Hematopoietic multipotent progenitor cell (in vitro differentiated cells): ENCODE measurements around the gene STK10. TPM values are rescaled to one million over a fixed set of nuclear protein-coding genes. Genes with fewer than 3 reads are reported as not detected.
"Not testable (repeated sequence)": the region's sequence is repeated elsewhere in the genome, so short reads cannot be mapped to it uniquely, and the experiment has no call there.

ENCODE experiments used
- DNase-seq, 3 donors: peaks; one replicate each; pipeline ENCODE4 v3.0.0-alpha.2; 2011 to 2015; ENCODE audit warnings: low read depth in 2 of 3, low spot score in 2 of 3
- total RNA-seq: library from RNA; depleted of rRNA; stranded (reverse); fragments of >200 nt; gene quantifications from one replicate; pipeline ENCODE4 v1.2.3, GENCODE V29; 2012

Gene STK10
- total RNA-seq, 1 donor = 85.1 TPM

DNA sequence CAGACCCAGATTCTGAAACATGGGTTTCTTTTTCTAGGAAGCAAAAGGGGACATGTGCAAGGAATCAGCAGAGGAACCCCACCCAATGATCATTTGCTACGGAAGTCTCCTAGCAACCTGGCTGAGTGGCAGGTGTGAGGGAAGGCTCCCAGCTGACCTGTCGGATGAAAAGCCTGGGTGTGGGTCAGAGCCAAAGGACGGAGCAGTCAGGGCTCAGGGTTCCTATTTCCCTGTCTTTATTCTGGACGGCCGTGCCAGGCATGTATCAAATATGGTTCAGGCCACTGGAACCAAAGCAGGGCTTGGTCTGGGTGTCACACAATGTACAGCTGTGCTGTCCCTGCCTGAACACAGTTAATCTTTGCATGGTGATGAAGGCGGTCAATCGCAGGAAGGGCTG lies 20.1 kb downstream of the STK10 start:
- DNase-seq = no peak

DNA sequence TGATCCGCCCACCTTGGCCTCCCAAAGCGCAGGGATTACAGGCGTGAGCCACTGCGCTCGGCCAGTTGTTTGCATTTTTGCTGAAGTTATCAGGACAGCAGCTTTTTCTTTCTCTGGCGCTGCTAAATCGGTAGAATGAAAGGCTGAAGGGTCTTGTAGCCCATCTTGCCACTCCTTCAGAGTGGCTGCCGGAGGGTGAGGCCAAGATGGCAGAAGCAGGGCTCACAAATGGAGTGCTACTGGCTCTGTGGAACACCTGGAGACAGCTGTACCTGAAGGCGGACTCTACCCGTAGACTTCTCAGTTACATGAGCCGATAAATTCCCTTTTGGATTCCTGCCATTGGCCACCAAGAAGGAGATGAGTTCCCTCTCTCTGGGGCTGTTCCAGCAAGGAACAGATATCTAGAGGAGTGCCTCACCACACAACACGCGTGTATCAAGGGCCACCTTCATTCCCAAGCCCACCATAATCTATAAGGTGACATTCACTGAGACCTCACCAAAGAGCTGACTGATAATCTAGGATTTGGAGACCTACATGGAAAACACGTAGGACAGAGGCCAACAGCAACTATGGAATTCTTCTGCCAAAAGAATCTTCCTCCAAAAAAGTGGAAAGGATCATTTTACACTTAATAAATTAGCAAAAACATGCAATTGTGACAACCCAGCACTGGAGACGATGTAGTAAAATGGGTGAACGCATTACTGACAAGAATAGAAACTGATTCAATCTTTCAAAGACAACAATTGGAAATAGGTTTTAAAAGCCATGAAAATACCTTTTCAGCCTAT lies 21.8 kb downstream of the STK10 start:
- DNase-seq = no peak

DNA sequence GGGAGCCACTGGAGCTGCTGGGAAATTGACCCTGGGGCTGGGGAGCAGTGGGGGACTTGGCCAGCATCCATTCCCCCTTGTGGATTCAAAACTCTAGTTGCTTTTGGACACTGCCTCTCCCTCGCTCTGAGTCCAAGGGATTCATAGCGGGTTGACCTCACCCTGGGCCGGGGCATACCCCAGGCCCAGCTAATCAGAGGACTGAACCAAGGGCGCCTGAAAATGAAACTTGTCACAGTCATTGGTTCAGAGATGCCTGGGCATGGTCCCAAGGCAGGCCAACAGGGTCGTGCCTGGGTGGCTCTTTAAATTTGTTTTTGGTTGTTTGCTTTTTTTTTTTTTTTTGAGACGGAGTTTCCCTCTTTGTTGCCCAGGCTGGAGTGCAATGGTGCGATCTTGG lies 22.6 kb downstream of the STK10 start:
- no peak for DNase-seq

DNA sequence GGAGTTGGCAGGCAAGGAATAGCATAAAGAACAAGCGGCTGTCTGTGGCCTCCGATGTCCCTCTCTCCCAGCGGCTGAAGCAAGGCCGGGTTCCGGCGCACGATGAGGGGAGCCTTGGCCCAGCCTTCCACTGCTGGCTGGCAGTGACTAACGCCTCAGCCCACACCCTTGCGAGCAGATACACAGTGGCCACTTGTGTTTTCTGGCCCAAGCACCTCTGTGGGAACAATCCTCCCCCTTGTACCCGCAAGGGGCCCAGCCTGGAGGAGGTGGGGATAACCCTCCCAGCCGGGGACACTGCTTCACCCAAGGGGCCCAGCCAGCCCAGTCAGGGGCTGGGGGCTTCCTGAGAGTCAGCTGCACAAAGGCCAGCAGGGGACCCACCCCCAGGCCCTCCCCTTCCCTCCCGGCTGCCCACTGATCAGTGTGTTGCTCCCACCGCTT lies 23.2 kb downstream of the STK10 start:
- no peak for DNase-seq

DNA sequence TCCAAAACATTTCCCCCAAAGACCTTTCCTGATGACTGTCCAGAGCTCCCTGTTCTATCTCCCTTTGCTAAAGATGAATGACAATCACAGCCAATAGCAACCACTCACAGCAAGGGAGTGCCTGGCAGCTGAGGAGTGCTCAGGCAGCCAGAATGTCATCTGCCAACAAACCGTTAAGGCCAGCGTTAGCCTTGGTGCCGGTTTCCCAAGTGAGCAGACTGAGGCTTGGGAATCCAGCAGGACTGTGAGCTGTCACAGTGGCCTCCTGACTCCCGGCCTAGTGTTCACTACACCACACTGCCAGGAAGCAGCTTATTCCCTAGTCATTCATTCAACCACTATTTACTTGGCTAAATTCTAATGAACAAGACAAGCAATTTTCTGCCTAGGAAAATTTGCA lies 24.7 kb downstream of the STK10 start:
- DNase-seq = no peak

DNA sequence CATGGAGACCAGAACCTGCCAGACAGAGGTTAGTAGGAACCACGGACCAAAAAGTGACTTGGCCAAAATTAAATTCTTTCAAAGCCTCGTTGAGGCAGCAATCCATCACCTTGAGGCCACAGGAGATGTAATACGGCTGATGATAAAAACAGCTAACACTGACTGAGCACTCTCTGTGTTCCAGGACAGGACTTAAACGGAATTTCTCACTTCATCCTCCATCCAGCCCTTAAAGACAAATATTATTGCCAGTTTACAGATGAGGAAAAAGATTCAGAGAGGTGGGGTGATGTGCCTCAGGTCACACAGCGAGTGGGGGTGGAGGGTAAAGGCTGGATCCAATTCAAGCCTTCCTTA lies 25.1 kb downstream of the STK10 start:
- no peak for DNase-seq

DNA sequence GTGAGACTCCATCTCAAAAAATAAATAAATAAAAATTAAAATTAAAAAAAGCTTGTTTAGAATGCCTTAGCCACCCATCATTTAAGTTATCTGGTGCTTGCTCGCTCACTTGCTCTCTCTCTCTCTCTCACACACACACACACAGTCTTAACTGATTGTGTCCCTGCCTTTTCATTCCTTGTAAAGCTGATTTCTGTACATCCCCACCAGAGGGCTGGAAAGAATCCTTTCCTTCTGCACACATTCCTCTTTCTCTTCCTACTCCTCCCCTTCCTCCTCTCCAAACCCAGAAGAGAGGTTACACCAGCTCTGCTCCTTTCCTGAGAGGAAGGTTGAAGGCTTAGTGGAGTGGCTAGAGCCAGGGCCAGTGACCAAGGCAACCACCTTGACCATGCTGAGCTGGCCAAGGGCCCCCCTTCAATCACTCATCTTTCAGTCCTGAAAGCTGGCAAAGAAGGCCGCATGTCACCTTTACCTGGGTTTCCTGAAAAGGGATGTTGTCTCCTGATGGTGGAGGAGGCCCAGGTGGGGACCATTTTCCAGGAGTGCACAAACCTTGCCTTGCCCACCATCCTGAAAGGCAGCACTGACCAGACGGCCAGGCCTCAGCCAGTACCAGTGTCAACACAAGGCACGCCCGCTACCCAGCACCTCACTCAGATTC lies 25.6 kb downstream of the STK10 start:
- DNase-seq = no peak

DNA sequence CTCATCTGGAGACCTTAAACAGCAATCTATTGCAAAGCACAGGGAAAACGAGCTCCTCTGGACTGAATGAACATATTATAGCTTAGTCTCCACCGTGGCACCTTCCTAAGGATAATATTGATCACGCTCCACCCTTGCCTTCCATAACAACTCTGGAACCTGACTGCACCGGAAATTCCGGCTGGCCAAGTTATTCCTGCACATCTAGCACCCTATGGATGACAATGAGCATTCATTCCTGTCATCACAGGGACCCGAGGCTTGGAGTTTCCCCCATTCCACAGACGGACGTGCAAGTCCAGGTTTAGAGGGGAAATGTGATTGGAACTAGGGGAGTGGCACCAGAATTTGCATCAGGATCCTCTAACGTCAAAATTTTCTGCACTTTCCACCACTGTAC lies 27.5 kb downstream of the STK10 start:
- no peak for DNase-seq

DNA sequence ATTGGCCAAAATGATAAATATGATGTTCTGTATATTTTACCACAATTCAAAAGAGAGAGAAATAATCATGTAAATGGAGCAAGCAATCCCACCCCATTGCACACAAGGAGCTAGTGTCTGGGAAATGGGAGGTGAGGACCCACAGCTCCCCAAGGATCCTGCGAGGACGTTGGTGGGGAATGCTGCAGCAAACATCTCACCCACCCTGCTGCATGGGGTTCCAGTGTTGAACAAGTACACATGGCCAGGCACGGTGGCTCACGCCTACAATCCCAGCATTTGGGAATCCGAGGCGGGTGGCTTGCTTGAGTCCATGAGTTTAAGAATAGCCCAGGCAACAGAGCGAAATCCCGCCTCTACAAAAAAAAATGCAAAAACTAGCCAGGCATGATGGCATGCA lies 29.0 kb downstream of the STK10 start:
- DNase-seq = no peak

DNA sequence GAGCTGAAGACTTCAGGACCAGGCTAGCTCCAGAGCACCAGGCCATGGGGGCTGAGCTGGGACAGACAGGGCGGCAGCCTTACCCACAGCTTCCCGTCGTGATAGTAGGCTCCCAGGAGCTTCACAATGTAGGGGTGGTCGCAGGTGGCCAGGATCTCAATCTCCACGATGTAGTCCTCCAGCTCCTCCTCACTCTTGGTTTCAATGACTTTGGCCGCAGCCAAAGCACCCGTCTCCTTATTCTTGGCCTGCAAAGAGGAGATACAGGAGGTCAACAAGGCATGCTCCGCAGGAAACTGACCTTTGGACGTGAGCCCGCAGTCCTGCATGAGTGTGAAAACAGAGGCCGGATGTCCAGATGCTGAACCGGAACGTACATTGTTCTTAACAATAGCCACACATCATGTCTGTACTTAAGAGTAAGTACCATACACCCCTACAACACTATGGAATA lies 31.5 kb downstream of the STK10 start:
- DNase-seq = no peak

DNA sequence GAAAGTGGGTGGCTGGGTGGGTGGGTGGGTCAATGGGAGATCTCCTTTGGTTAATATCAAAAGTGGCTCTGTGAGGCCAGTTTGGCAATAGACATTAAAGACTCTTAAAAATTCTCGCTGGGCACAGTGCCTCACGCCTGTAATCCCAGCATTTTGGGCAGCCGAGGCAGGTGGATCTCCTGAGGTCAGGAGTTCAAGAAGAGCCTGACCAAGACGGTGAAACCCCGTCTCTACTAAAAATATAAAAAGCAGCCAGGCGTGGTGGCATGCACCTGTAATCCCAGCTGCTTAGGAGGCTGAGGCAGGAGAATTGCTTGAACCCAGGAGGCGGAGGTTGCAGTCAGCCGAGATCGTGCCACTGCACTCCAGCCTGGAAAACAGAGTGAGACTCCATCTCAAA lies 32.9 kb downstream of the STK10 start:
- DNase-seq = not testable (repeated sequence)

DNA sequence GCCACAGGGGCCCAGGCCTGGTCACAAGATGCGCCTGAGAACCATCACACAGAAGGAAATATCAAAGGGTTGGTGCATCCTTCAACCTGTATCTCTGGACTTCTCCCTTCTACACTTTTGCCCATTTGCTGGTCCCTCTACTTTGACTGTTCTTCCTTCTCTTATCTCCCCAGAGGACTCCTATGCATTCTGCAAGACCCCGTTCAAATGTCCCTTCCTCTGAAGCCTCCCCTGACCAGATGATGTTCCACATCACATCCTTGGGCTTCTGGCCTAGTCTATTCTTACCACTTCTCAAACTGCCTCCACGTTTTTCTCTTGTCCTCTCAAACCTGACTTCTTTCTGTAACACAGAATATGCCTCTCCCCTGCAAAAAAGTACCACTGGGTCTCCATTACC lies 34.3 kb downstream of the STK10 start:
- no peak for DNase-seq

DNA sequence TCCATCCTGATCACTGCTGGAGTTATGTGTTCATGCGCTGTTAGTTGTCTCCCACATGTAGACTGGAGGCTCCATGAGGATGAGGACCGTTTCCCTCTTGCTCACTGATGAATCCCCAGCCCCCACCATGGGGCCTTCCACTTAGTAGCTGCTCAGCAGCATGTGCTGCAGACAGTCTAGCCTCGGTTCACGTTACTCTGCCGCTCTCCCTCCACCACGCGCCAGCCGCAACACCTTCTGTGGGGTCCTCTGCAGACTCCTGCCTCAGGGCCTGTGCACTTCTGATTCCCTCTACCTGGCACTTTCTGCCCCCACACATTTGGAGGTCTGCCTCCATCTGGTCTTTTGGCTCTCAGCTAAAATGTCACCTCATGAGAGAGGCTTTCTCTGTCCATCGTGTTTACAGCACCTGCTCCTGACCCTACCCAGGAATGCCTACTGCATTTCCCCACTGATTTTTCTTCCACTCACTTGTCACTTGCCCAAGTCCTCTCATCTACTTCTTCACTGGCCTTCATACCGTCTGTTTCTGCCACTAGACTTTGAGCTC lies 36.3 kb downstream of the STK10 start:
- DNase-seq = no peak

DNA sequence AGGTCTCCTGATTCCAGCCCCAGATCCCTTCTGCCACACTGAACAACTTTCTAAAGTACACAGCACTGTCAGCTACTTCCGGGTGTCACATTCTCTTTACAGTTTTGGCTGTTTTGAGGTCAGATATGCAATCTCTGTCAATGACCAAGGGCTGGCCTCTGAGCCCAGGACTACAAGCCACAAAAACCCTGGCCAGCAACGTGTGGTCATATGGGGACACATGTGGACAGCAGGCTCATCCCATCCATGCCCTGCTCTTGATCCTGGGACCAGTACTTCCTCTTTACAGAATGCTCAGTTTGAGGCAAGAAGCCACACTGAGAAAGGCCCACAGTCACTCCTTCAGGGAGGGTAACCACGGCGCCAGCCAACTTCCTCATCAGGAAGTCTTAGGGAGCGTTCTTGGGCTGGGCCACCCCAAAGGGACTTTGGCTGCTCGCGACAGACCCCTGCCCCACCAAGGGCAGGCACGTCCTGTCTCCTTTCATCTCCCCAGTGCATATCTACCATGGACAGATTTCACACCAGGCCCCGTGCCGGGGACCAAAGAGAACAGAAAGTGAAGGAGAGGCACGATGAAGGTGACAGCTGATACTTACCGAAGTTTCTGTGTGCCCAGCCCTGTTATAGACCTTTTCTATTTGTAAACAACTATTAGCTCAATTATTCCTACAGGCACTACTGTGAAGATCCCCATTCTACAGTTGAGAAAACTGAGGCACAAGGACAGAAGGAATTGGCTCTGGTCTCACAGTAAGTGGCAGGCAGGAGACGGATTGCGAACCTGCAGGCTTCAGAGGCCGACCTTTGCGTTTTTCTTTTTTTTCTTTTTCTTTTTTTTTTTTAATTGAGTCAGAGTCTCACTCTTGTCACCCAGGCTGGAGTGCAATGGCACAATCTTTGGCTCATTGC lies 37.3 kb downstream of the STK10 start:
- DNase-seq = peak in 2 of 3 donors; percentile 67 to 72

DNA sequence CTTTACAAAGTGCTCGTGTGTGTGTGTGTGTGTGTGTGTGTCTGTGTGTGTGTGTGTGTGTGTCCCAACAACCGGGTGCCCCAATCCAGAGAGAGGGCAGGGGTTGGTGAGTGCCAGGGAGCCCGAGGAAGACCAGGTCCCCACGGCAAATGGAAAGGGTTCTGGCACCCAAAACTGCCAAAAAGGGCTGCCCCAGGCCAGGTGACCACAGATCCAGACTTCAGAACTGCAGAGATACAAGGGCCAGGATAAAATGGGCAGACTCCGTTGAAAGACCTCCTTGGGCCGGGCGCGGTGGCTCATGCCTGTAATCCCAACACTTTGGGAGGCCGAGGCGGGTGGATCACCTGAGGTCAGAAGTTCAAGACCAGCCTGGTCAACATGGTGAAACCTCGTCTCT lies 38.5 kb downstream of the STK10 start:
- not testable (repeated sequence) for DNase-seq

DNA sequence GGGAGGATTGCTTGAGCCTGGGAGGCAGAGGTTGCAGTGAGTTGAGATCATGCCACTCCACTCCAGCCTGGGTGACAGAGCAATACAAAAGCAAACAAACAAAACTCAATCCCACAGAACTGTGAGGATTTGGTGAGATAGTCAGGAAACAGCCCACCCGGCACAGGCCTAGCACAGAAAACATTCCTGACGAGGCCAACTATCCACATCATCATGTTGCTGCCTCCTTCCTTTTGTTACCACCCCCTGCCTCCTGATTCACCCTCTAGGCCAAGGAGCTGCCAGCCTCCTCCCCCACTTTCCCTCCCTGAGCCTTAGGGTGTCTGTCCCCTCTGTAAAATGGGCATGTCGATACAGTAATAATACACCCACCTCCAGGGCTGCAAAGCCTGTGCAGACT lies 39.0 kb downstream of the STK10 start:
- DNase-seq = no peak

DNA sequence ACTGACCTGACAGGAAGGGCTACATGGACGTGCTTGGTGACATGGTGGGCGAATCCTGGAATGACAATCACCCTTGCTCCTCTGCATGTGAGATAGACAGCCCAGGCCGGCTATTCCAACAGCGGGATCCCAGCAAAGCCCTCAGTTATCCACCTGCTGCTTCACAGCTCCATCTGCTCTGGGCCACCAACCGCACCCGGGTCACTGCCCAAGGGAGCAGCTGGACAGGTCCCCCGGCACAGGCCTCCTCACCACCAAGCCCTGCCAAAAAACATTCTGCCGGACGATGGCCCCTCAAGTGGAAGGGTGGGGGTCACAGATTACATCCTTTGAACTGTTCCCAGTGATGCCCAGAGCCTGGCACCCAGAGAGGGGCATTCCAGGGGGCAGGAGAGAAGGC lies 39.6 kb downstream of the STK10 start:
- DNase-seq = no peak

DNA sequence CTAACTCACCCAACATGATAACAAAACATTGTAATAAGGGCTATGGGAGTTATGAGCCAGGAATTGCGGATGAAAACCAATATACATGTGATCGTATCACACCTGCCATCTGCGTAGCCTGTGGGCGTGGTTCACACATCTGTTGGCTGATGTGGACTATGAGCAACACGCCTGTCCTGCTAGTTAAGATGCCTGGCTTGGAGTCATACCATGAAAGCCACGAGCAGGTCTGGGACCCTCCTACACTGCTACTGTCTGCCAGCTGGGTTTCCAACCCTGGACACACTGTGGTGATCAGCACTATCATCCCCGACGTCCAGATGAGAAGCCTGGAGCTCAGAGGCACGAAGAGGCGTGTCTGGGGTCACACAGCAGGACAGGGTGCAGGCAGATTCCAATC lies 40.2 kb downstream of the STK10 start:
- DNase-seq = no peak

DNA sequence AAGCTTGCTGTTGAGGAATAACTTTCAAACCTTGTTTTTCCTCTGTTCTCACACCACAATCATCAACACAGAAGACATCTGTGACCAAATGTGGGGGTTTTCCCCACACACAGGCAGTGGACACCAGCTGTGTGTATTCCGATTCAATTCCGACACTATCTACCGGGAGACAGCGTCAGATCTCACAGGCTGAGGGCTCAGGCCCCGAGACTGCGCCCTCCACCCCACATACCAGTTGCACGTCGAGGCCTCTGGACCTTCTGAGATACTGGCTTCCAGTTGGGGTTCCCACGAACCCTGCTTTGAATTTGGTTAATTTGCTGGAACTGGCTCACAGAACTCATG lies 41.3 kb downstream of the STK10 start:
- no peak for DNase-seq

DNA sequence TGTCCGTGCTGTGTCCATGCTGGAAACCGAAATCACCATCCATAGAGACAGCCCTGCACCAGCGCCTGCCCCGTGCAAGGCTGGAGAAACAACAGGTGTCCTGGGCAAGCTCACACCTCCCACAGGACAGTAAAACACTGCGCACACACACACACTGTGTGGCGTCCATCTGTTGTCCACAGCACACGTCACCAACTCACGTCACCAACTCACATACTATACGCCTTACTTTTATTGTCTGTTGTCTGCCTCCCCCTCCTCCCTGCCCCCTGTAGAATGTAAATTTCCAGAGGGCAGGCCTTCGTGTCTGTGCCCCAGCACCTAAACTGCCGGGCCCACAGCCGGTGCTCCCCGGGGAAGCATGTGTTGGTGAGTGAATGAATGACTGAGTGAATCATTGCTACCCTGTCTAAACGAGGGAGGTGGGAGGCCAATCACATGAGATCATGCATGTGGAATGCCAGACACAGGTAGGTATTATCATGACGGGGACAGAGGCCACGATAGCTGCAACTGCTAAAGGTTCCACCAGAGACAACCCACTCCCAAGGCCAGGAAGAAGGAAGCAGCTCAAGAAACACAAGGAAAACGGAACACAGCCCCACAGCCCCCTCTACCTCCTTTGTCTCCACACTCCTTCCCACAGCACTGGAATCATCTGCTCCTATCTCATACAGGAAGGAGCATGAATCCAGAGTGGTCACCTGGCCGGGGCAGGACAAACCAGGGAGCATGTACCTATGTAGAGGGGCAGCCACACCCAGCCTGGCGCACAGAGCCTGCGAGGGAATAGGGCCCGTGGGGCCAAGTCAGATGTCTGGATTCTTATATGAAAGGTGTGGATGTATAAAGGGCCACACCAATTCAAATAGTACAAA lies 41.9 kb downstream of the STK10 start:
- no peak for DNase-seq
